HG03196 (cell line): ENCODE results near the gene PDE6B.
"Not testable (repeated sequence)": the region's sequence is repeated elsewhere in the genome, so short reads cannot be mapped to it uniquely, and the experiment has no call there.

Experiments used
- ATAC-seq: cut with Tn5 transposase; IDR thresholded peaks from one replicate; pipeline ENCODE4 v1.9.1; 2021; ENCODE audit not compliant: unreplicated experiment

Gene PDE6B

DNA sequence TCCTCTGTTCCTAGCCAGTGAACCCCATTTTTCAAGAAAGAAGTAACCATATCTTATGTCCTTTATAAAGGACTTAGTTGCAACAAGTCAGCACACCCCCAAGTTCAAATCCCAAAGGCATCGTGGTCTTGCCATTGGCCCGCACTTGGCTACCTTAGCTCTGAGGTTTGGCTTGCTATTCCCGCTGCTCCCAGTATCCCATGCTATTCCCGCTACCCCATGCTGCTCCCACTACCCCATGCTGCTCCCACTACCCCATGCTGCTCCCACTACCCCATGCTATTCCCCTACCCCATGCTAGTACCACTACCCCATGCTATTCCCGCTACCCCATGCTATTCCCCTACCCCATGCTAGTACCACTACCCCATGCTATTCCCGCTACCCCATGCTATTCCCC lies 42.8 kb downstream of the PDE6B start:
- not testable (repeated sequence) for ATAC-seq

DNA sequence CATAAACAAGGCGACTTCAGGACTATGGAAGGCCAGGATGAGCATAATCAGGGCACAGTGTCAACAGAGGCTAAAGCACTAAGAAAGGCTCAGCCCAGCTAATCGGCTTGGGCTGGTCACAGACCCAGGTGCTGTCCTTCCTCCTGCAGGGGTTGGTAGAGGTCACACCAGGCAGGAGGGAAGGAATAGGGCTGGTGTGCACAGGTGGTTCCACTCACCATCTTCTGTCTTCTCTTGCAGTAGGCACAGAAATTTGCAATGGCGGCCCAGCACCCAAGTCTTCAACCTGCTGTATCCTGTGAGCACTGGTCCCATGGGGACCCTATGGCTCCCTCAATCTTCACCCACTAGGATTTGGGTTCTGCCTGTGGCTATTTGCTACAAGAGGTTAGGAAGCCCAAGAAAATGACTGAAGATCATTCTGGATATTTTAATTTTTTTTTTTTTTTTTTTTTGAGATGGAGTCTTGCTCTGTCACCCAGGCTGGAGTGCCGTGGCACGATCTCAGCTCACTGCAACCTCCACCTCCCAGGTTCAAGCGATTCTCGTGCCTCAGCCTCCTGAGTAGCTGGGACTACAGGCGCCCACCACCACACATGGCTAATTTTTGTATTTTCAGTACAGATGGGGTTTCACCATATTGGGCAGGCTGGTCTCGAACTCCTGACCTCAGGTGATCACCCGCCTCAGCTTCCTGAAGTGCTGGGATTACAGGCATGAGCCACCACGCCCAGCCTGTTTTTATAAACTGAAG lies 44.6 kb downstream of the PDE6B start:
- ATAC-seq = not testable (repeated sequence)

DNA sequence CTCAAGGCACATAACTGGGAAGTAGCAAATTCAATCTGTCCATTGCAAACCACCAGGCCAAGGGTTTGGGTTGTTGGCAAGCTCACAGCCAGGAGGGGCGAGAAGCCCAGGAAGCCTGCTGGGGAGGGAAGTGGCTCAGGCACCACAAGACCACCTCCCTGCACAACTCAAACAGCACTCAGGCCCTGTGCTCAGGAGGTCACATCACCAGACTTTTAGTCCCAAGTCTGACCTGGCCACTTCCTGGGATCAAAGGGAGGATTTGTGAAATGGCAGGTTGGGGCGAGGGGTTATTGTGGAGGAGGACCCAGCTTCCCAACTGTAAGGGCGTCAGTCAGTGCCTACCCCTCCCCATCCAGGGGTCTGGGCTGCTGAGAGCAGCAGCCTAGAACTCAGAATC lies 46.4 kb downstream of the PDE6B start:
- ATAC-seq = no peak

DNA sequence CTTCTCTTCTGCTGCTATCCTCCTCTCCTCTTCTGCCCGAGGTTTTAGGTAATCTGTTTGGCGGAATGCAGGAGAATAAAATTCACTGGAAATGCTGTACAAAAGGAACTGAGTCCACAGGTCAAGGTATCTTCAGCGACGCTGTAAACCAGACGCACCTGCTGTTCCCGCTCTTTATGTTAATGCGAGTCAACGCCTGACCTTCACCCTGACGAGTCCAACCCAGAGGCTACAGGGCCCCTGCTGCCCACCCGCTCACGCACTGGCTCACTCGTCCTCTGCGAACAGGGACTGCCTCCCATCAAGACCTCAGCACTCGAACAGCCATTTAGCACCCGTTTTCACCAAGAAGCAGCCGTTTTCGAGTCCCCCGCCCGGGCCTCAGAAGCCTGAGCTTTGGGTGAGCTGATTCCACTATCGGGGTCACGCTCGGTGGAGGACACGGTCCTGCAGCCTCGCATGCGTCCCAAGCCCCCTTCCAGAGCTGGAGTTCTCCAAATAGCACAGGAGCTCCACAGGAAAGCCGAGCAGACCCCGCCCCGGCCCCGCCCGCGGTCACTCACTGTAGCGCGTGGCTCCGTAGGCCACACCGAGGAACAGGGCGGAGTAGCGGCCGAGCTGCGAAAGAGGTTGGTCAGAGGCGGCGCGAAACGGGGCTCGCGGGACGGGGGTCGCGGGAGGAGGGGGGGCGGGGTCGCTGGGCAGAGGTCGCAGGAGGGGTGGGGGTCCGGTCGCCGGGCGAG lies 48.1 kb downstream of the PDE6B start:
- no peak for ATAC-seq

DNA sequence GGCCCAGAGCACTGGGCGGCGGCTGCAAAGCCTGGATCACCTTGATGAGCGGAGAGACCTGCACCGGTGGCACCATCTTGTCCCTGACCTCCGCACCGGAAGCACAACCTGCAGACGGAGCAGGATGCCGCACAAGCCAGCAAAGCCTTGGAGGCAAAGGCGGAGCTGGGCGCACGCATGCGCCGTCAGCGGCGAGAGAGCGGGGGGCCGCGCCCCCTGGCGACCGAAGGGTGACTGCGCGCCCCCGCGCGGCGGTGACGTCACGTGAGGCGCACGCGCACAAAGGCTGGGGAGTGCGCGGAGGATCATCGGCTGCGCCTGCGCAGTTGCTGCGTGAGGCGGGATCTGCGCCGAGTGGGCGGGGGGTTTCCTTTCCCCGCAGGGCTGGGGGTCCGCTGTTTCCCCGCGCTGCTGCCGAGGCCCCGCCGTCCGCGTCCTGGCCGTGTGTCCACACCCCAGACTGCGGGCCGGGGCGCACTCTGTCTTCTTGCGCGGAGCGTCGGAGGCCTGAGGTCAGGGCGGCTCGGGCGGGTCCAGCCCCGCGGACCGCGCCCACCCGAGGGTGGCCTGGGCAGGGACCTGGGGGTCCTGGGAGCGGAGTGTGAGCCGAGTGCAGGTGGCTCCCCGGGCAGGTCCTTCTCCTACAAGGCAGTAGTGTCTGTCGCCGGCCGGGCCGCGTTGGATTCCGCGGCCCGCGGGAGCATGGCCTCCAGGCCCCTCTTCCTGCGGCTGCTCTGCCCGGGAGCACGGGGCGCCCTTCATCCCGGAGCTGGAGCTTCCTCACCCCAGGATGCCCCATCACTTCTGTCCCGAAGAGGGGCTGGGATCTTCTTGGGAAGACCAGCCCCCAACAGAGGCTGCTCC lies 49.0 kb downstream of the PDE6B start, which contains the start of the genes ATP5ME and MYL5:
Gene ATP5ME, minus strand, starts transcription at position 105 of the 864 bp plus-strand sequence. Its CDS starts 29 bp downstream, at position 76.
Gene MYL5, plus strand, starts transcription at position 371 of the 864 bp plus-strand sequence. CDS start 3,485 bp downstream, outside the sequence.
- ATAC-seq = peak; percentile 78

DNA sequence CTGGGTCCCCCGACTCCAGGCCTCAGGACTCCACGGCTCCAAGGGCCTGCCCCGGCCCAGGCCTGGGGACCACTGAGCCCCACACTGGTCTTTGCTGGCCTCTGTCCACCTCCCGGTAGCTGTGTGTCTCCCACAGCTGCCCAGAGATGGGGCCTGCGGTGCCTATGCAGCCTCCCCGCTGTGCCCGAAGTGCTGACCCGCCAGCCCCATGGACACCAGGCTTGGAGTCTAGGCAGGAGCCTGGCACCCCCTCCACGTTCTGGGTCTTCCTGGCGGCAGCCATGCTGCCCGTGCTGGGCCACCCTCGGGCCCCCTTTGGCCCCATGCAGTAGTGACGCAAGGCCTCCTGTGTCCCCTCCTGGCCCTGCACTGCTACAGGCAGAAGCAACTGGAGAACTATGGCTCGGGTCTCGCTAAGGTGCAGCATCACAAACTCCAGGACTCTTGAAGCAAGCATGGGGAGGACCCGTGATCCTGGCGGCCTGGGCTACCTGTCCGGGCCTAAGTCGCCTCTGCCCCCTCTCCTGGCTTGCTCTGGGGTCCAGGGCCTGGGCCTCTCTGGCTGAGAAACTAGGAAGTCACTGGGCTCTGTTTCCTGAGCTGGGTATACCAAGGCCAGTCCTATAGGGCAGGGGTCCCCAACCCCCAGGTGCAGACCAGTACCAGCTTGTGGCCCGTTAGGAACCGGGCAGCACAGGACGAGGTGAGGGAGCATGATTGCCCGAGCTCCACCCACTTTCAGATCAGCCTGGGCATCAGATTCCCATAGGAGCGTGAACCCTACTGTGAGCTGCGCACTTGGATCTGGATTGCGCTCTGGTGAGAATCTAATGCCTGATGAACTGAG lies 49.9 kb downstream of the PDE6B start:
- ATAC-seq = no peak

DNA sequence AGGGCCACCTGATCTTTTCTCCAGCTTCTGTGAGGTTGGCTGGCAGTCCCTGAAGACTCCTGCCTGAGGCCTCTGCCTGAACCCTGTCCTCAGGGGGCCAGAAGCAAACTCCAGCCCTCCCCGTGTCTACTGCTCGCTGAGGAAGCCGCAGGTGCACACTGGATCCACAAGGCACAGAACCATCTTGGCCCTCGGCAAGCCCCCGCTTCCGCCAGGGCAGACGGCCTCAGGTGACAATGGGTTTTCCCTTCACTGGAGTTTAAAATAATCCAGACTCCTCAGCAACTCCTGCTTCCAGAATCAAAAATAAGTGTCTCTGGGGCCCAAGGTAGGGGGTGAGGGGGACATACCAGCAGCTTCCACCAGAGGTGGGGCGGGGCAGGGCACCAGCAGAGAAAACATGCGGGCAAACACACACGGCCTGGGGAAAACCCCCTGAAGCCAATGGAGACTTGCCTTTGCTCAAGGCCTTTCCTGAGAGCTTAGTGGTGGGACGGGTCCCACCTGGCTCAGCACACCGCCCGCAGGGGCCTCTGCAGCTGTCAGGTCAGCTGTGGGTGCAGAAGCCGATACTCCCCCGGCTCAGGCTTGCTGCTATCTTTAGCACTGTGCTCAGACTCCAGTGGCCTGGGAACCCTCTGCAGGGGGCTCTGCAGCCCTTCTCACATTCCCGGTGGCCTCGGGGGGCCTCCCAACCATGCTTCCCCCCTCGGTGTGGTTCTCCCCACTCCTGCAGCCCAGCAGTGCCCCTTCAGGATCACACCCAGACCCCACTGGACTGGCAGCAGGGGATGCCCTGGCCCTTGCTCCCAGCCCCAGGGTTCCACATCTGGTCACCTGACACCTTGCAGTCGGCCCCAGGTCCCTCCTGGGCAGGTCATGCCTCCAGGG lies 50.9 kb downstream of the PDE6B start:
- ATAC-seq = peak; percentile 25

DNA sequence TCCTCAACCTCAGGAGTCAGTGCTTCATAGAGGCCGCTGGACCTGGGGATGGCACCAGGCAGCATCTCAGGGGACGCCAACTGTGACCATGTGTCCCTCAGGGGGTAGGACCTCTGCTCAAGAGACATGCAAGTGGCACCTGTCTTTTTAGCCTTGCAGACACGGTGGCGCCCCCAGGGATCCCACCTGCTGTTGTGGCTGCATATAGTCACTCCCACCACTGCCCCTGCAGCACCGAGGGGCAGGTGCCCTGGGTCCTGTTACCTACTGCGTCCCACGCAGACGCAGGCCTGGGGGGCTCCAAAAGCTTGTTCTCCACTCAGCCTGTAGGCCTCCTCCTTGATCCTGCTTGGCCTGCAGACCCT lies 51.5 kb downstream of the PDE6B start:
- no peak for ATAC-seq

DNA sequence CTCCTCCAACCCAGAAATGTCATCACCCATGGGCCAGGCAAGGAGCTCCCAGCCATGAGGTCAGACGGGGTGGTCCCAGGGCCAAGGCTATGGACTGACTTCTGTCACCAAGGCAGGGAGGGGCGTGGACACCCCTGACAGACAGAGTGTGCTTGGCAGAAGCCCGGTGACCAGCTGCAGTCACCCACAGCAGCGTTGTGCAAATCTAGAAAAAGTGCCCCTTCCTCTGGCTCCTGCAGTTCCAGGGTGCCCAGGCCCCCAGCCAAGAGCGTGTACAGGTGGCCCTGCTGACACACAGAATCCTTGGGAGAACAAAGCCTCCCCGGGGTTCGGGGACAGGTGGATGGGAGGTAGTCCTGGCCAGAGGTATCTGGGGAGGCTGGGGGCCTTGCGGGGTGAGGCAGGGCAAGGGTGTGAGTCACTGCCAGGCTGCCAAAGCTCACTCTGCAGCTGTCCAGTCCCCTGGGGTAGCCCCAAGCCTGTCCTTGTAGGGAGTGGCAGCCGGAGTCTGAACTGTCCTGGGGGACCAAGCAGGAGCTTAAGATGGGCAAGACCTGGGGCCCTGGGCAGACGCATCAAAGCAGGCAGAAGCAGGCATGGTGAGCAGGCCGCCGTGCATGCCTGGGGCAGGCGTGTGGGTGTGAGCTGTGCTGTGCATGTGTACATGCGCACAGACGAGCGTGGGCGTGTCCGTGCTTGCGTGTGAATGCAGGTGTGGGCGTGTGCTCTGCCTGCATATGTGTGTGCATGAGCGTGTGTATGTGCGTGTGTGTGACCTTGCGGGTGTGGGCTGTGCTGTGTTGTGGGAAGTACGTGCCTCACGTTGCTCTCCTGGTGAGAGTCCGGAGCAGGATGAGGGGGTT lies 52.3 kb downstream of the PDE6B start:
- no peak for ATAC-seq

DNA sequence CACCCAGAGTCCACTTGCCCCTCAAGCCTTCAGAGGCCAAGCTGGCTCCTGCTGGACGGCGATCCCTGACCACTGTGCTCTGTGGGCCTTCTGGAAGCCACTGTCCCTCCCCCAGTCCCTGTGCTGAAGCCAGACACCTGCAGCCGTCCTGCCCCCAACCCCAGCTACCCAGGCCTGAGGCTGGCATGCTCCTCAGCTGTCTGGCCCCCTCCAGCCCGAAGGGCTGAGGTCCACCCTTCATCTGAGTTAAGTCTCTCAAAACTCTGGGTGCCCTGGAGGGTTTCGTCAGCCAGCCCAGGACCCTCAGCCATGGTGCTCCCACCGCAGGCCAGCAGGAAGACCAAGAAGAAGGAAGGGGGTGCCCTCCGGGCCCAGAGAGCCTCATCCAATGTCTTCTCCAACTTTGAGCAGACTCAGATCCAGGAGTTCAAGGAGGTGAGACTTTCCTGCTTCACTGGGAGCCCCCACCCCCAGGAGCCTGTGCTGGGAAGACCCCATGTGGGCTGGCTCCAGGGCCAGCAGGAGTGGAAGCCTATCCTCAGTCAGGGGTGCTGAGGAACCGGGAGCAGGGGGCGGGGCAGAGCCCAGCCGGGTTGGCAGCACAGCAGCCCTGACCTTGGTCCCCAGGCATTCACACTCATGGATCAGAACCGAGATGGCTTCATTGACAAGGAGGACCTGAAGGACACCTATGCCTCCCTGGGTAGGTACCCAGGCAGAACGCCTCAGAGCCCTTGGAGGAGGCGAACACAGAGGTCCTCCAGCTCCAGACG lies 53.1 kb downstream of the PDE6B start:
- ATAC-seq = no peak

DNA sequence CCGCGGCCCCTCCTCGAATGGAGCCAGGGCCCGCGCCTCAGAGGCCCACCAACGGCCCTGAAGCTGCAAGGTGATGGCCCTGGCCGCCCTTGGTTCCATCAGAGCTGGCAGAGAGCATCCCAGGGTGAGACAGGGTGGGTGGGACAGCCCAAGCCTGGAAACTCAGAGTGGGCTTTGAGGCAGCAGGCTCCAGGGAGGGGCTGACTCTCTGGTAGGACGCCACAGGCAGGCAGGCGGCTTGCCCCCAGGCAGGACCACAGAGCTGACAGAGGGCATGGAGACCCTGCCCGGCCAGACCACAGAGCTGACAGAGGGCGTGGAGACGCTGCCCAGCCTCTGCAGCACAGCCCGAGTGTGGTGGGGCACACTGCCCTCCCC lies 53.7 kb downstream of the PDE6B start:
- no peak for ATAC-seq

DNA sequence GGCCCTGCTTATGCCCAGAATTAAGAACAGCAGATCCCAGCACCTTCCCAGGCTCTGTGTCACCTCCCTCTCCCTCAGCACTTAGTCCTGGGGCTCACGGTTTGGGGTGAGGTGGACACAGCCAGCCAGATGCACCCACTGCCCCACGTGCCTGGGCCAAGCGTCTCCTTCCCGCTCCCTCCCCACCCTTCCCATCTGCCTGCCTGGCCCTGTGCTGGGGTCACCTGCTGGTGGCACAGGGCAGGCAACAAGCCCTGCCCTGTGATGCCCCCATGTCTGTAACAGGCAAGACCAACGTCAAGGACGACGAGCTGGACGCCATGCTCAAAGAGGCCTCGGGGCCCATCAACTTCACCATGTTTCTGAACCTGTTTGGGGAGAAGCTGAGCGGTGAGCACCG lies 54.3 kb downstream of the PDE6B start:
- ATAC-seq = no peak

DNA sequence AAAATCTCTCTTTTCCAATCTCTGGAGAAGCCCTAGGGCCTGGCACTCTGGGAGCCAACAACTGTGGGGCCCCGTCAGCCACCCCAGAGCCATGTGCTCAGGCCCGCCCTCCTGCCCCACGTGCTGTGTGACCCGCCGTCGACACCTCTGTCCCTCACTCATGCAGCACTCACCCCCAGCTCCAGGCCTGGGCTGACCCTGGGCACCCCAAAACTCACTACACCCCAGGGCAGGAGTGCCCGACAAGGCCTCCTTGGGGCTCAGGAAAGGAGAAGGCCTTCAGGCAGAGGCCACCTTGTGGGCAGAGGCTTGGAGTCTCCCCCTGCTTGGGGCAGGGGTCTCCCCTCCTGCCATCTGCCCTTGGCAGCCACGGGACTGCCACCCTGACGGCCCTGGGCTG lies 54.7 kb downstream of the PDE6B start:
- no peak for ATAC-seq

DNA sequence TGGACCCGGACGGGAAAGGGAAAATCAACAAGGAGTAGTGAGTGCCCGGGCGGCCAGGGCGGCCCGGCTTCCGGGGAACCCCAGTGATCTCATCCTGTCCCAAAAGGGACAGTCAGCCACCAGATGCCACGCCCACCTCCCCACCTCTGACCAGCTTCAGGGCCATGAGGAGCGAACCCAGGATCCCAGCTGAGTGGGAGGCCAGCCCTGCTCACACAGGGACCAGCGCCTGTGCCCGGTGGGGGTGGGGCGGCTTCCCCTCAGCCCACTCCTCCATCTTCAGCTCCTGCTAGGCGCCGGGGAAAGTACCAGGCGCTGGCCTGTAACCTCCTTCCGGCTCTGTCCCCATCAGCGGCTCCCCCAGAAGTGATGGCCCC lies 55.2 kb downstream of the PDE6B start:
- no peak for ATAC-seq

DNA sequence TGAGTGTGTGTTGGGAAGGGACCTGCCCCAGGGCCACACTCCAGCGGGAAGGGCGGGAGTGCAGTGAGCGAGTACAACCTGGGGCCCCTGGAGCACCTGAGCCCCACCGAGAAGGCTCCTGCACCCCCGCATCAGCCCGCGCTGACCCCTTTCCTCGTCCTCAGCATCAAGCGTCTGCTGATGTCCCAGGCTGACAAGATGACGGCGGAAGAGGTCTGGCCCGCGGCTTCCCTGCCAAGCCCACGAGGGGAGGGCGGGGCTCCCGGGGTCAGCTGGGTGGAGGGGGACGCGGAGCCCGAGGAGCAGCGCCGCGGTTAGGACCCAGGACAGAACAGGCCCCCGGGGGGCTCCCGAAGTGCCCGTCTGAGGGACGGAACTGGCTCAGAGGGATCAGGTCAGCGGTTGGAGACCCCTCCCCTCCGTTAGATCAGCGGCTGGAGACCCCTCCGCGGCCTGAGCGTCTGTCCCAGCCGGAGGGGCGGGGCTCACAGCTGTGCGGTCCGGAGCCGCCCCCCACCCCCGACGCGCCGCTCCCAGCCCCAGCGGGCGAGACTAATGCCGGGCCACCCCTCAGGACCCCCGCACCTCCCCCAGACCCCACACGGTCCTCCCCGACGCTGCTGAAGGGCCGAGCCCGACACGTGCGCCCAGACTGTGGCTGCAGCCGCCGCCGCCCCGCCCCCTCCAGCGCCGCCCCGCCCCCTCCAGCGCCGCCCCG lies 55.7 kb downstream of the PDE6B start:
- no peak for ATAC-seq

DNA sequence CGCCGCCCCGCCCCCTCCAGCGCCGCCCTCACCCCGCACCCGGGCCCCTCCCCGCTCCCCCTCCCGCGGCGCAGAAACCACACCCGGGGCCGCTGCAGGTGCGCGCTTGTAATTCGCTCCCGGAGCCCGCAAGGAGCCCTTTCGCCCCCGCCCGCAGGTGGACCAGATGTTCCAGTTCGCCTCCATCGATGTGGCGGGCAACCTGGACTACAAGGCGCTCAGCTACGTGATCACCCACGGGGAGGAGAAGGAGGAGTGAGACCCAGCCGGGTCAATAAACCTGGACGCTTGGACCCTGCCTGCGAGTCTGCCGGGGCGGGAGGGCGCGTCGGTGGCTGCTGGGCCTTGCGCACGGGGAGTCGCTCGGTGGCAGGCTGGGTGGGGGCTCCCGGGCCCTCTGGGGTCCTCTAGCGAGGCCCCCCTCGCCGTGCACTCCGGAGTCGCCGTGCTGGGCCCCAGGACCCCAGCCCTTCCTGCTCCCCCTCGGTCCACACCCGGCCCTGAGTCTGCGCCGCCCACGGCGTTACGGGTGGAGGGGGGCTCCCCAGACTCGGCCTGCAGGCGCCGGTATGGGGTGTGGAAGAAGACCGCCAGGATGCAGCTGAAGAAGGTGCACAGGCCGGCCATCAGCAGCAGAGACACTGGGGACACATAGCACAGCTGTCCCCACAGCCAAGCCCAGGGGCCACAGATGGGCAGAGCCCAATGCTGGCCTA lies 56.5 kb downstream of the PDE6B start:
- ATAC-seq = no peak
